GM21717 (cell line): ENCODE measurements around the gene CACNA1C.

Experiments used
- ATAC-seq: cut with Tn5 transposase; IDR thresholded peaks from one replicate; pipeline ENCODE4 v1.9.1; 2021; ENCODE audit warnings: mild to moderate bottlenecking, moderate library complexity; ENCODE audit not compliant: unreplicated experiment

CACNA1C gene

GRCh38 chr12:2422591-2422990 is 369.8 kb downstream of the CACNA1C start:
- no peak for ATAC-seq

GRCh38 chr12:2429032-2429431 is 376.2 kb downstream of the CACNA1C start:
- ATAC-seq, result no peak

- no peak for ATAC-seq
Measured at GRCh38 chr12:2431810-2432209, 379.0 kb downstream of the CACNA1C start.

GRCh38 chr12:2432856-2433255 is 380.1 kb downstream of the CACNA1C start:
- no peak for ATAC-seq

GRCh38 chr12:2435511-2435910 is 382.7 kb downstream of the CACNA1C start:
- ATAC-seq, result no peak

- ATAC-seq, result no peak
Measured at GRCh38 chr12:2439332-2440100, 386.7 kb downstream of the CACNA1C start.

- no peak for ATAC-seq
Measured at GRCh38 chr12:2443776-2444175, 391.0 kb downstream of the CACNA1C start.

- ATAC-seq, result no peak
Measured at GRCh38 chr12:2445968-2446367, 393.2 kb downstream of the CACNA1C start.

GRCh38 chr12:2447861-2448260 is 395.1 kb downstream of the CACNA1C start:
- no peak for ATAC-seq

- no peak for ATAC-seq
Measured at GRCh38 chr12:2449586-2449985, 396.8 kb downstream of the CACNA1C start.

GRCh38 chr12:2450553-2450952 is 397.8 kb downstream of the CACNA1C start:
- no peak for ATAC-seq

GRCh38 chr12:2451025-2451424 is 398.2 kb downstream of the CACNA1C start:
- no peak for ATAC-seq

- ATAC-seq, result no peak
Measured at GRCh38 chr12:2451497-2451896, 398.7 kb downstream of the CACNA1C start.

GRCh38 chr12:2453076-2453760 is 400.4 kb downstream of the CACNA1C start:
- ATAC-seq, result no peak

- ATAC-seq, result no peak
Measured at GRCh38 chr12:2453761-2454090, 400.9 kb downstream of the CACNA1C start.

- ATAC-seq, result no peak
Measured at GRCh38 chr12:2454601-2455177, 401.9 kb downstream of the CACNA1C start.

- no peak for ATAC-seq
Measured at GRCh38 chr12:2455410-2455809, 402.6 kb downstream of the CACNA1C start.

GRCh38 chr12:2456122-2456812 is 403.5 kb downstream of the CACNA1C start:
- no peak for ATAC-seq

- no peak for ATAC-seq
Measured at GRCh38 chr12:2456813-2457186, 404.0 kb downstream of the CACNA1C start.

GRCh38 chr12:2457215-2457932 is 404.6 kb downstream of the CACNA1C start:
- no peak for ATAC-seq

GRCh38 chr12:2457933-2458414 is 405.2 kb downstream of the CACNA1C start:
- no peak for ATAC-seq
